MM.1S (cell line): ENCODE measurements around the gene FGF5.

ENCODE experiments used
- DNase-seq: peaks from one replicate; pipeline ENCODE4 v3.0.0-alpha.2; 2015
- H2AFZ ChIP-seq: fragments of 300-600 bp; sonication (generic); 2 replicates; pipeline ENCODE4 v1.6.0; 2016; ENCODE audit warnings: antibody characterized with exemption, low read length
- H3F3A ChIP-seq: fragments of 300-600 bp; sonication (generic); 2 replicates; pipeline ENCODE4 v1.6.1; 2016; ENCODE audit warnings: mild to moderate bottlenecking, antibody characterized with exemption, low read length, moderate library complexity, mixed read lengths; ENCODE audit not compliant: insufficient read depth
- H3K27ac ChIP-seq: fragments of 300-600 bp; sonication (generic); 2 replicates; pipeline ENCODE4 v1.5.1; 2016; ENCODE audit warnings: mild to moderate bottlenecking, low read length
- H3K27me3 ChIP-seq: fragments of 300-600 bp; sonication (generic); replicated peaks from 2 replicates; pipeline ENCODE4 v1.6.0; 2016; ENCODE audit warnings: low read length; ENCODE audit not compliant: insufficient read depth
- H3K36me3 ChIP-seq: fragments of 300-600 bp; sonication (generic); replicated peaks from 2 replicates; pipeline ENCODE4 v1.6.1; 2016; ENCODE audit warnings: mild to moderate bottlenecking, low read length, mixed read lengths; ENCODE audit not compliant: insufficient read depth
- H3K4me1 ChIP-seq: fragments of 300-600 bp; sonication (generic); 2 replicates; pipeline ENCODE4 v1.6.1; 2016; ENCODE audit warnings: low read length, mixed read lengths
- H3K4me2 ChIP-seq: fragments of 300-600 bp; sonication (generic); 2 replicates; pipeline ENCODE4 v1.6.0; 2016; ENCODE audit warnings: low read depth, low read length
- H3K4me3 ChIP-seq: fragments of 300-600 bp; sonication (generic); 2 replicates; pipeline ENCODE4 v1.5.1; 2016; ENCODE audit warnings: low read length, mixed read lengths
- H3K79me2 ChIP-seq: fragments of 300-600 bp; sonication (generic); 2 replicates; pipeline ENCODE4 v1.6.1; 2016; ENCODE audit warnings: mixed run types, low read length, mixed read lengths
- H3K9ac ChIP-seq: fragments of 300-600 bp; sonication (generic); 2 replicates; pipeline ENCODE4 v1.6.1; 2016; ENCODE audit warnings: low read length, mixed read lengths
- H3K9me2 ChIP-seq: fragments of 300-600 bp; sonication (generic); replicated peaks from 2 replicates; pipeline ENCODE4 v1.6.1; 2016; ENCODE audit warnings: mild to moderate bottlenecking, low read length, mixed read lengths; ENCODE audit not compliant: insufficient read depth
- H3K9me3 ChIP-seq: fragments of 300-600 bp; sonication (generic); replicated peaks from 2 replicates; pipeline ENCODE4 v1.6.1; 2016; ENCODE audit warnings: mild to moderate bottlenecking, low read length, mixed read lengths; ENCODE audit not compliant: insufficient read depth
- H4K20me1 ChIP-seq: fragments of 300-600 bp; sonication (generic); 2 replicates; pipeline ENCODE4 v1.6.1; 2016; ENCODE audit warnings: mild to moderate bottlenecking, low read length, moderate library complexity, mixed read lengths; ENCODE audit not compliant: insufficient read depth
- CTCF ChIP-seq: fragments of 300-600 bp; sonication (generic); IDR thresholded peaks from 2 replicates; pipeline ENCODE4 v1.5.1; 2016; ENCODE audit warnings: antibody characterized with exemption, low read length, mixed read lengths
- EZH2 ChIP-seq: fragments of 300-600 bp; sonication (generic); optimal IDR thresholded peaks from 2 replicates; pipeline ENCODE3; 2017; ENCODE audit warnings: low read depth, mild to moderate bottlenecking, antibody characterized with exemption, low read length, mixed read lengths
- EZH2phosphoT487 ChIP-seq: fragments of 300-600 bp; sonication (generic); IDR thresholded peaks from 2 replicates; pipeline ENCODE4 v1.6.1; 2018; ENCODE audit warnings: antibody characterized with exemption, low read length

The FGF5 gene

GRCh38 chr4:80324171-80324570, 57.7 kb downstream of the FGF5 start:
- H3K4me1 ChIP-seq: no peaks in the 10 kb centered on the region
- DNase-seq: no peak
- no peak overlapping the region for H2AFZ ChIP-seq
- no peaks in the 10 kb centered on the region for H3K27me3 ChIP-seq
- no peaks in the 10 kb centered on the region for H3K9me2 ChIP-seq
- H3K4me2 ChIP-seq: no peak overlapping the region
- H3K9me3 ChIP-seq: no peaks in the 10 kb centered on the region
- no peaks in the 10 kb centered on the region for H3K36me3 ChIP-seq
- no peaks in the 10 kb centered on the region for H3K79me2 ChIP-seq
- no peaks in the 10 kb centered on the region for H3F3A ChIP-seq
- no peak overlapping the region for H3K27ac ChIP-seq
- no peak for TF ChIP-seq EZH2
- no peak for TF ChIP-seq EZH2phosphoT487
- no peak for TF ChIP-seq CTCF
- H3K9ac ChIP-seq: no peak overlapping the region
- H4K20me1 ChIP-seq: no peaks in the 10 kb centered on the region
- H3K4me3 ChIP-seq: no peak overlapping the region

GRCh38 chr4:80331693-80332092, 65.2 kb downstream of the FGF5 start:
- Histone ChIP-seq H3K79me2 (no peaks in the 10 kb centered on the region), H2AFZ (no peak overlapping the region)
- TF ChIP-seq EZH2: no peak
- no peak for TF ChIP-seq EZH2phosphoT487
- TF ChIP-seq CTCF: no peak

GRCh38 chr4:80333121-80333520, 66.7 kb downstream of the FGF5 start:
- Histone ChIP-seq H2AFZ (no peak overlapping the region), H4K20me1 (no peaks in the 10 kb centered on the region), H3K79me2 (no peaks in the 10 kb centered on the region)

More at GRCh38 chr4:80331693-80332092, 65.2 kb downstream of the FGF5 start:
- H3K4me2 ChIP-seq: no peak overlapping the region
- no peaks in the 10 kb centered on the region for H3K4me1 ChIP-seq
- no peak overlapping the region for H3K27ac ChIP-seq
- H3K4me3 ChIP-seq: no peak overlapping the region
- H3K9ac ChIP-seq: no peak overlapping the region
- H3K27me3 ChIP-seq: no peaks in the 10 kb centered on the region
- H3K9me2 ChIP-seq: no peaks in the 10 kb centered on the region
- H3K9me3 ChIP-seq: no peaks in the 10 kb centered on the region
- no peak for DNase-seq
- H4K20me1 ChIP-seq: no peaks in the 10 kb centered on the region
- no peaks in the 10 kb centered on the region for H3K36me3 ChIP-seq
- H3F3A ChIP-seq: 0 out of 2 replicates have a peak, but pooled peaks cover 5% of the 10 kb centered on the region

More at GRCh38 chr4:80333121-80333520, 66.7 kb downstream of the FGF5 start:
- Histone ChIP-seq H3K9me2 (no peaks in the 10 kb centered on the region), H3K36me3 (no peaks in the 10 kb centered on the region), H3K4me1 (no peaks in the 10 kb centered on the region), H3K4me2 (no peak overlapping the region), H3K9ac (no peak overlapping the region), H3K9me3 (no peaks in the 10 kb centered on the region), H3K27ac (no peak overlapping the region), H3K4me3 (no peak overlapping the region), H3K27me3 (no peaks in the 10 kb centered on the region), H3F3A (0 out of 2 replicates have a peak, but pooled peaks cover 5% of the 10 kb centered on the region)
- no peak for DNase-seq
- TF ChIP-seq EZH2: no peak
- no peak for TF ChIP-seq EZH2phosphoT487
- TF ChIP-seq CTCF: no peak
